GM12892 (cell line): ENCODE results near the gene FOXL3.

Experiments used
- POLR2A ChIP-seq: IDR thresholded peaks from 2 replicates; pipeline ENCODE4 v1.6.1; 2011; ENCODE audit warnings: low read depth, low read length, control low read depth
- POLR2AphosphoS5 ChIP-seq: IDR thresholded peaks from 2 replicates; pipeline ENCODE4 v1.6.1; 2011; ENCODE audit warnings: low read depth, low read length, control low read depth

- TF ChIP-seq POLR2AphosphoS5 = no peak
- no peak for TF ChIP-seq POLR2A
Measured at GRCh38 chr7:265998-266850, 23.7 kb upstream of the FOXL3 start.
